GM23338 (cell line): ENCODE results near the gene CCDC169. TPM values are rescaled to one million over a fixed set of nuclear protein-coding genes. Genes with fewer than 3 reads are reported as not detected.

Source experiments
- ATAC-seq: fragments of 200-7000 bp; cut with Tn5 transposase; 3 replicates; pipeline ENCODE4 v1.9.1; 2020
- DNase-seq: peaks from one replicate; pipeline ENCODE4 v3.0.0-alpha.2; 2015; ENCODE audit warnings: low spot score
- H2AFZ ChIP-seq: fragments of 200-600 bp; sonication (generic); 2 replicates; pipeline ENCODE4 v1.8.0; 2016; ENCODE audit warnings: antibody characterized with exemption, mild to moderate bottlenecking, moderate library complexity
- H3F3A ChIP-seq: fragments of 200-600 bp; sonication (generic); replicated peaks from 2 replicates; pipeline ENCODE4 v1.8.0; 2017; ENCODE audit warnings: antibody characterized with exemption, mixed run types, low read depth
- H3K27ac ChIP-seq: fragments of 200-600 bp; sonication (generic); 2 replicates; pipeline ENCODE4 v1.6.1; 2016; ENCODE audit warnings: low read depth
- H3K27me3 ChIP-seq: fragments of 200-600 bp; sonication (generic); 2 replicates; pipeline ENCODE4 v1.8.0; 2016; ENCODE audit warnings: mild to moderate bottlenecking, mixed run types, moderate library complexity; ENCODE audit not compliant: insufficient read depth
- H3K36me3 ChIP-seq: fragments of 200-600 bp; sonication (generic); 2 replicates; pipeline ENCODE4 v1.8.0; 2016; ENCODE audit warnings: mild to moderate bottlenecking; ENCODE audit not compliant: insufficient read depth
- H3K4me1 ChIP-seq: fragments of 200-600 bp; sonication (generic); 2 replicates; pipeline ENCODE4 v1.8.0; 2016; ENCODE audit warnings: mild to moderate bottlenecking, moderate library complexity; ENCODE audit not compliant: insufficient read depth
- H3K4me2 ChIP-seq: fragments of 200-600 bp; sonication (generic); 2 replicates; pipeline ENCODE4 v1.7.1; 2017; ENCODE audit warnings: mixed run types
- H3K4me3 ChIP-seq: fragments of 200-600 bp; sonication (generic); 2 replicates; pipeline ENCODE4 v1.6.1; 2016; ENCODE audit warnings: mixed run types
- H3K79me2 ChIP-seq: fragments of 200-600 bp; sonication (generic); replicated peaks from 2 replicates; pipeline ENCODE4 v1.8.0; 2017; ENCODE audit warnings: mild to moderate bottlenecking; ENCODE audit not compliant: insufficient read depth
- H3K9me2 ChIP-seq: fragments of 200-600 bp; sonication (generic); 2 replicates; pipeline ENCODE4 v1.8.0; 2017; ENCODE audit not compliant: insufficient read depth
- H4K20me1 ChIP-seq: fragments of 200-600 bp; sonication (generic); replicated peaks from 2 replicates; pipeline ENCODE4 v1.8.0; 2017; ENCODE audit warnings: mild to moderate bottlenecking; ENCODE audit not compliant: insufficient read depth
- H3K27ac Mint-ChIP-seq: 2 replicates; pipeline ENCODE4 v1.8.0; 2020; ENCODE audit warnings: inconsistent platforms, mild to moderate bottlenecking, moderate library complexity, mixed read lengths
- H3K27me3 Mint-ChIP-seq: 3 replicates; pipeline ENCODE4 v1.8.0; 2022; ENCODE audit warnings: low read depth, mild to moderate bottlenecking, moderate library complexity, mixed read lengths, inconsistent platforms; ENCODE audit not compliant: insufficient read depth, poor library complexity
- H3K36me3 Mint-ChIP-seq: 3 replicates; pipeline ENCODE4 v1.8.0; 2021; ENCODE audit warnings: low read depth, mild to moderate bottlenecking, inconsistent platforms, moderate library complexity, mixed read lengths
- H3K4me1 Mint-ChIP-seq: 3 replicates; pipeline ENCODE4 v1.8.0; 2020; ENCODE audit warnings: mild to moderate bottlenecking, inconsistent platforms, mixed read lengths
- H3K4me3 Mint-ChIP-seq: 3 replicates; pipeline ENCODE4 v1.8.0; 2021; ENCODE audit warnings: moderate library complexity, mild to moderate bottlenecking, inconsistent platforms, mixed read lengths
- H3K9me3 Mint-ChIP-seq: 3 replicates; pipeline ENCODE4 v1.8.0; 2020; ENCODE audit warnings: moderate library complexity, mild to moderate bottlenecking, inconsistent platforms, mixed read lengths
- CREB1 ChIP-seq: fragments of 250-450 bp; sonication (Bioruptor Pico); IDR thresholded peaks from 2 replicates; pipeline ENCODE4 v1.5.0; 2020; ENCODE audit warnings: low read depth, mild to moderate bottlenecking, moderate library complexity
- CTCF ChIP-seq, 2 experiments: fragments of 200-600 bp in 1 of 2; sonication (generic) in 1 of 2; conservative IDR thresholded peaks; 2 replicates each; pipeline versions ENCODE4 v1.5.1 to v1.6.1; 2016 to 2017; ENCODE audit warnings: antibody characterized with exemption in 2 of 2, low read depth in 2 of 2, mild to moderate bottlenecking in 2 of 2, moderate library complexity in 1 of 2
- ETS1 ChIP-seq: IDR thresholded peaks from 2 replicates; pipeline ENCODE4 v1.6.1; 2016; ENCODE audit warnings: antibody characterized with exemption
- EZH2 ChIP-seq: fragments of 200-600 bp; sonication (generic); IDR thresholded peaks from one replicate; pipeline ENCODE4 v1.8.0; 2017; ENCODE audit warnings: antibody characterized with exemption, mild to moderate bottlenecking, low read depth; ENCODE audit not compliant: unreplicated experiment
- EZH2phosphoT487 ChIP-seq: fragments of 200-600 bp; sonication (generic); IDR thresholded peaks from one replicate; pipeline ENCODE4 v1.8.1; 2018; ENCODE audit warnings: antibody characterized with exemption; ENCODE audit not compliant: unreplicated experiment
- JUNB ChIP-seq: IDR thresholded peaks from one replicate; pipeline ENCODE4 v1.6.1; 2016; ENCODE audit warnings: antibody characterized with exemption; ENCODE audit not compliant: unreplicated experiment
- NANOG ChIP-seq: IDR thresholded peaks from 2 replicates; pipeline ENCODE4 v1.6.1; 2016; ENCODE audit warnings: antibody characterized with exemption, borderline replicate concordance
- POLR2AphosphoS5 ChIP-seq: IDR thresholded peaks from 2 replicates; pipeline ENCODE4 v1.6.1; 2016; ENCODE audit warnings: antibody characterized with exemption, low read depth
- STAT1 ChIP-seq: IDR thresholded peaks from one replicate; pipeline ENCODE4 v1.6.1; 2016; ENCODE audit warnings: antibody characterized with exemption; ENCODE audit not compliant: unreplicated experiment
- ZNF114 ChIP-seq: fragments of 250-450 bp; sonication (Bioruptor Pico); IDR thresholded peaks from 2 replicates; pipeline ENCODE4 v1.5.0; 2020; ENCODE audit warnings: mild to moderate bottlenecking, moderate library complexity
- ZNF331 ChIP-seq: fragments of 250-450 bp; sonication (Bioruptor Pico); IDR thresholded peaks from 2 replicates; pipeline ENCODE4 v1.5.0; 2020; ENCODE audit warnings: low read depth, mild to moderate bottlenecking, moderate library complexity
- ZNF462 ChIP-seq: fragments of 250-450 bp; sonication (Bioruptor Pico); IDR thresholded peaks from 2 replicates; pipeline ENCODE4 v1.5.0; 2020; ENCODE audit warnings: mild to moderate bottlenecking, moderate library complexity
- long read RNA-seq: library from polyadenylated mRNA; unstranded; transcript quantifications from one replicate; pipeline ENCODE4 v2.0.0, GENCODE V29; 2020; ENCODE audit not compliant: unreplicated experiment
- polyA plus RNA-seq: library from polyadenylated mRNA; unstranded; fragments of >200 nt; fragmentation: Nextera tagmentation; extraction: Ambion mirVana; gene quantifications from 2 replicates; pipeline ENCODE4 v1.2.1, GENCODE V29; 2016
- total RNA-seq: library from RNA; depleted of rRNA; stranded (reverse); fragments of >200 nt; shearing (Covaris generic); gene quantifications from 2 replicates; pipeline ENCODE4 v1.2.3, GENCODE V29; 2014; rRNA removed

The CCDC169 gene
- total RNA-seq = 48.5 and 57.1 TPM in 2 replicates
- 44.5 and 61.2 TPM in 2 replicates for polyA plus RNA-seq
- long read RNA-seq, partial matches to known transcripts = 0 of 4 reads
- long read RNA-seq, other reads (novel, unspliced or antisense) = 2 of 4 reads

GRCh38 chr13:36297366-36298338 lies at the start of gene CCDC169:
TSS of gene CCDC169 (minus strand) at chr13:36297814. CDS start at chr13:36297719, 95 bp downstream.
- Mint-ChIP-seq H3K27me3 (peaks cover 14% of the 10 kb centered on the region), H3K36me3 (peaks cover 25% of the 10 kb centered on the region), H3K27ac (peak within 1 kb of the TSS; percentile 91), H3K4me3 (peak within 1 kb of the TSS; percentile 84), H3K9me3 (peaks cover 7% of the 10 kb centered on the region; the same call in 2 of the 3 replicates), H3K4me1 (peaks cover 34% of the 10 kb centered on the region)
- ATAC-seq (peak; percentile 86), DNase-seq (peak; percentile 96)
- Histone ChIP-seq H3F3A (peaks cover 13% of the 10 kb centered on the region; the same call in 1 of the 2 replicates), H2AFZ (no peak within 1 kb of the TSS), H3K4me3 (peak within 1 kb of the TSS; percentile 58), H3K79me2 (peaks cover 45% of the 10 kb centered on the region), H3K36me3 (peaks cover 10% of the 10 kb centered on the region; the same call in 1 of the 2 replicates), H3K27me3 (no peaks in the 10 kb centered on the region), H3K27ac (peak within 1 kb of the TSS; percentile 98), H3K4me2 (peak within 1 kb of the TSS; percentile 73), H4K20me1 (no peaks in the 10 kb centered on the region), H3K9me2 (no peaks in the 10 kb centered on the region), H3K4me1 (peaks cover 43% of the 10 kb centered on the region)
- TF ChIP-seq CREB1 (CRISPR knock-in tag) (peak; percentile 97), ZNF114 (no peak), STAT1 (no peak), ZNF331 (CRISPR knock-in tag) (no peak), EZH2 (no peak), EZH2phosphoT487 (no peak), ETS1 (no peak), CTCF (conservative IDR thresholded peaks at IDR 0.05; ENCODE audit: low read depth in 2 of 2) (no peak), POLR2AphosphoS5 (peak; percentile 94), JUNB (no peak), ZNF462 (no peak), NANOG (0 out of 2 replicates have a peak, but pooled peaks have one; percentile 20)
